Measurements from ENCODE around the gene VSTM2B. TPM values are rescaled to one million over a fixed set of nuclear protein-coding genes. Genes with fewer than 3 reads are reported as not detected.

Gene VSTM2B
- total RNA-seq, 1 experiment from 2014 or later = not detected

- BruUV-seq (replicated peaks) = no TSS peak
- intact Hi-C loops (cut with micrococcal nuclease; ENCODE audit: unreplicated experiment) = no loop called here
- CTCF ChIA-PET = no interaction called here
Measured at GRCh38 chr19:29532097-29532496, 6.3 kb downstream of the VSTM2B start.

GRCh38 chr19:29532956-29533355, 7.2 kb downstream of the VSTM2B start:
- H3K79me2 ChIP-seq (ENCODE audit: low read depth) = no peaks in the 10 kb centered on the region
- H3F3A ChIP-seq (ENCODE audit: insufficient read depth, low read depth) = no peaks in the 10 kb centered on the region
- CTCF ChIA-PET = no interaction called here
- no peaks in the 10 kb centered on the region for H4K20me1 ChIP-seq (ENCODE audit: insufficient read depth)
- no peaks in the 10 kb centered on the region for H3K36me3 ChIP-seq (ENCODE audit: low read depth)
- no peaks in the 10 kb centered on the region for H3K9me2 ChIP-seq (ENCODE audit: insufficient read depth)
- no peak overlapping the region for H3K4me2 ChIP-seq
- H2AFZ ChIP-seq = no peak overlapping the region
- H3K27ac ChIP-seq = no peak overlapping the region
- DNase-seq = no peak
- no peaks in the 10 kb centered on the region for H3K4me1 ChIP-seq (replicated peaks; ENCODE audit: insufficient read depth)
- POLR2A ChIA-PET (ENCODE audit: unreplicated experiment) = no interaction called here
- peaks cover 69% of the 10 kb centered on the region for H3K27me3 ChIP-seq (ENCODE audit: insufficient read depth, low read depth)
- BruUV-seq (replicated peaks) = no TSS peak
- H3K4me3 ChIP-seq = no peak overlapping the region
- intact Hi-C loops (cut with micrococcal nuclease; ENCODE audit: unreplicated experiment) = no loop called here
- no peaks in the 10 kb centered on the region for H3K9me3 ChIP-seq (ENCODE audit: insufficient read depth, low read depth)
- no peak for TF ChIP-seq EZH2 (IDR thresholded peaks at IDR 0.05; ENCODE audit: low read depth)
- no peak for TF ChIP-seq CTCF (conservative IDR thresholded peaks at IDR 0.05)

More at GRCh38 chr19:29532097-29532496, 6.3 kb downstream of the VSTM2B start:
- Histone ChIP-seq H3K36me3 (ENCODE audit: low read depth) (no peaks in the 10 kb centered on the region), H3K4me2 (no peak overlapping the region), H2AFZ (no peak overlapping the region), H3F3A (ENCODE audit: insufficient read depth, low read depth) (no peaks in the 10 kb centered on the region), H3K4me1 (replicated peaks; ENCODE audit: insufficient read depth) (no peaks in the 10 kb centered on the region), H3K79me2 (ENCODE audit: low read depth) (no peaks in the 10 kb centered on the region), H3K27ac (no peak overlapping the region), H4K20me1 (ENCODE audit: insufficient read depth) (no peaks in the 10 kb centered on the region), H3K27me3 (ENCODE audit: insufficient read depth, low read depth) (peaks cover 60% of the 10 kb centered on the region), H3K9me2 (ENCODE audit: insufficient read depth) (no peaks in the 10 kb centered on the region), H3K9me3 (ENCODE audit: insufficient read depth, low read depth) (no peaks in the 10 kb centered on the region), H3K4me3 (no peak overlapping the region)
- no peak for DNase-seq
- POLR2A ChIA-PET (ENCODE audit: unreplicated experiment) = no interaction called here
- TF ChIP-seq EZH2 (IDR thresholded peaks at IDR 0.05; ENCODE audit: low read depth) = no peak
- no peak for TF ChIP-seq CTCF (conservative IDR thresholded peaks at IDR 0.05)

- BruUV-seq (replicated peaks) = no TSS peak
- H3K36me3 ChIP-seq (ENCODE audit: low read depth) = no peaks in the 10 kb centered on the region
- H3K9me3 ChIP-seq (ENCODE audit: insufficient read depth, low read depth) = no peaks in the 10 kb centered on the region
- DNase-seq = no peak
- CTCF ChIA-PET = no interaction called here
- no peak for TF ChIP-seq CTCF (conservative IDR thresholded peaks at IDR 0.05)
- no peak for TF ChIP-seq EZH2 (IDR thresholded peaks at IDR 0.05; ENCODE audit: low read depth)
- no peak overlapping the region for H2AFZ ChIP-seq
- H3K27ac ChIP-seq = no peak overlapping the region
- no peaks in the 10 kb centered on the region for H3K4me1 ChIP-seq (replicated peaks; ENCODE audit: insufficient read depth)
- H3K4me2 ChIP-seq = no peak overlapping the region
- no peaks in the 10 kb centered on the region for H3F3A ChIP-seq (ENCODE audit: insufficient read depth, low read depth)
- H3K79me2 ChIP-seq (ENCODE audit: low read depth) = no peaks in the 10 kb centered on the region
- H3K4me3 ChIP-seq = no peak overlapping the region
- peaks cover 78% of the 10 kb centered on the region for H3K27me3 ChIP-seq (ENCODE audit: insufficient read depth, low read depth)
- no peaks in the 10 kb centered on the region for H4K20me1 ChIP-seq (ENCODE audit: insufficient read depth)
- intact Hi-C loops (cut with micrococcal nuclease; ENCODE audit: unreplicated experiment) = no loop called here
- POLR2A ChIA-PET (ENCODE audit: unreplicated experiment) = no interaction called here
- no peaks in the 10 kb centered on the region for H3K9me2 ChIP-seq (ENCODE audit: insufficient read depth)
Measured at GRCh38 chr19:29533578-29534544, 8.1 kb downstream of the VSTM2B start.
